Urothelium cell line (cell line): Measurements from ENCODE around the gene CFAP46.
A peak's percentile ranks its signal among the peaks of the same experiment; 100 is the strongest.
"Not testable (repeated sequence)": the region's sequence is repeated elsewhere in the genome, so short reads cannot be mapped to it uniquely, and the experiment has no call there.

Source experiments
- DNase-seq: peaks from one replicate; pipeline ENCODE4 v3.0.0; 2011; ENCODE audit warnings: low spot score, mixed read lengths
- FAIRE-seq: peaks from 2 replicates; lab custom pipeline; 2011; peaks lifted over from hg19 to GRCh38; lab: Jason Lieb, UNC

CFAP46 gene

GRCh38 chr10:132783165-132783939 is 159.0 kb downstream of the CFAP46 start:
- DNase-seq: no peak

DNA sequence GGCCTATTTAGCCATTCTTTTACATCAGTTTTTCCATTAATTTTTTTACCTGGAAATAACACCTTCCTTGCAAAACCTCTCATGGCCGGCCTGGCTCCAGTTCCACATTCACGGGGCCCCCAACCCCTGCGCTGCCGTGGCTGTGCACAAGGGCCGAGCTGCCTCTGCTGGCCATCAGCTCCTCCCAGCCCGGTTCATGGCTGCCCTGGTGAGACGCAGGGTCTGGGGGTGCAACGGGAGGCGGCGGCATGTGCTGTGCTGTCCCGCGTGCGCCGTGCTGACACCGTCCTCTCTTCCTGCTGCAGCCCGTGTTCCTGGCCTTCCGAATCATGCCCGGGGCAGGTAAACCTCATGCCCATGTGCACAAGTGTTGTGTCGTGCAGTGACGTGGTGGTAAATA is 160.8 kb downstream of the CFAP46 start:
- FAIRE-seq (no peak), DNase-seq (no peak)

More at GRCh38 chr10:132783165-132783939, 159.0 kb downstream of the CFAP46 start:
- FAIRE-seq: no peak

DNA sequence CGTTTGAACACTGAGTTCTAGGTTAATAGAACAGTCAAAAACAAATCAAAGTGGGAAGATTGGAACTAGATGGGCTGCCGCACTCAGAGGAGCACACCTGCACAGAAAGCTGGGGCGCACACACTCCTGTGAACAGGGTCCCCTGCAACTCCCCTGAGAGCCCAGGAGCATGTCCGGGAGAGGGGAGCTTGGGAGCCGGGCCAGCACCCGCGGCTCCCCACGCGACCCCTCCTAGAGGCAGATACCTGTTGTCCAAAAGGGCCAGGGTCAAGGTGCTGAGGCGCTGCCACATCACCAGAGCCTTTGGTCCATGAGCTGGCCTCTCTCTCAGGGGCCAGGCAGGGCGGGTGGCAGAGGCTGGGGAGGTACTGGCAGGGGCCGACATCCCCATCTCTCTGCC is 162.0 kb downstream of the CFAP46 start:
- DNase-seq (no peak), FAIRE-seq (no peak)

- DNase-seq (no peak), FAIRE-seq (no peak)
Measured at GRCh38 chr10:132779549-132780294, 162.6 kb downstream of the CFAP46 start.

DNA sequence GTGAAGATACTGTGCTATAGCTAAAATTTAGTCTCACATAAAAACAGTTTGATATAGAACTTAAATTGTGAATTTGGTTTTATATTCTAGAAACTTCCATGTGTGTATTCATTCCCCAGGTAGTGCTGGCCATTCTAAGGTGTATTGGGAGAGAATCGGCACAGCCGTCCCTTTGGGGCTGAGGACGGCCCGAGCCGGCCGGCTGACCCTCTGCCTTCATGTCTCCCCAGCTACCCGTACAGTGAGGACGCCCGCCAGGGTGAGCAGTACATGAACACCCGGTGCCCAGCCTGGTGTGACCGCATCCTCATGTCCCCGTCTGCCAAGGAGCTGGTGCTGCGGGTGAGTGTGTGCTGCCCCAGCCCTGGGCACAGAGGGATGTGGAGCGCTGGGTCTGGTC is 164.9 kb downstream of the CFAP46 start:
- FAIRE-seq (no peak), DNase-seq (no peak)

- FAIRE-seq: no peak
- no peak for DNase-seq
Measured at GRCh38 chr10:132776821-132777220, 165.5 kb downstream of the CFAP46 start.

- FAIRE-seq: no peak
- no peak for DNase-seq
Measured at GRCh38 chr10:132776186-132776585, 166.2 kb downstream of the CFAP46 start.

- DNase-seq (no peak), FAIRE-seq (peak; percentile 94)
Measured at GRCh38 chr10:132774902-132775863, 167.2 kb downstream of the CFAP46 start.

DNA sequence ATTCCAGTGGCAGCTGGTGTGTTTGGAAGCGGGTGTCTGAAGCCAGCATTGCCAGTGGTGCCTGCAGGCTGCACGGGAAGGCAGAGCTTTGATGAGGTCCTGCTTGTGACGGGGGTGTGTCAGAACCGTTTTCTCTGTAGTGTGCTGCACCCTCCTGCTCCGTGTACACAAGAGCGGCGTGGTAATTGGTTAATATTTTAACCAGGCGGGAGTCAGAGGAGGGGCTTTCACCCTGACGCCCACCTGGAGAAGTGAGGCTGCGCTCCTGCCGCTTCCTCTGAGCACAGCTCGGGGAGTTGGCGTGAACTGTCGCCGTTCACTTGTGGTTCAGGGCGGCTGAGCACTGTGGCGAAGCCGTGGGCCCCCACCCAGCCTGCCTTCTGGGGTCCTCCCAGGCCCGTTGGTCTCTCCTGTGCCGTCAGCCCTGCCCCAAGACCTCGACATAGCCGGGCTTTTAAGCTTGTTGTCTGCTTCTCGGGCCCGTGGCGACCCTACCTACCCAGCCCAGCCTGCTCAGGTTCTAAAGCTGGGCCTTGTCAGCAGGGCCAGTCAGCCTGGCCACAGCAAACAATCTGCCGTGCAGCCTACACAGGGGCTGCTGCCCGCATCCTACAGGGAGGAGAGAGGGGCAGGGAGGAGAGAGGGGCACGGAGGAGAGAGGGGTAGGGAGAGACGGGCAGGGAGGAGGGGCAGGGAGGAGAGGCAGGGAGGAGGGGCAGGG is 168.0 kb downstream of the CFAP46 start:
- DNase-seq: no peak
- FAIRE-seq: no peak

- not testable (repeated sequence) for FAIRE-seq, DNase-seq
Measured at GRCh38 chr10:132772816-132773215, 169.6 kb downstream of the CFAP46 start.

- DNase-seq (no peak), FAIRE-seq (no peak)
Measured at GRCh38 chr10:132770061-132771021, 172.0 kb downstream of the CFAP46 start.

GRCh38 chr10:132768346-132769248 is 173.8 kb downstream of the CFAP46 start:
- FAIRE-seq (no peak), DNase-seq (no peak)

GRCh38 chr10:132766291-132766690 is 176.1 kb downstream of the CFAP46 start:
- DNase-seq (no peak), FAIRE-seq (no peak)

DNA sequence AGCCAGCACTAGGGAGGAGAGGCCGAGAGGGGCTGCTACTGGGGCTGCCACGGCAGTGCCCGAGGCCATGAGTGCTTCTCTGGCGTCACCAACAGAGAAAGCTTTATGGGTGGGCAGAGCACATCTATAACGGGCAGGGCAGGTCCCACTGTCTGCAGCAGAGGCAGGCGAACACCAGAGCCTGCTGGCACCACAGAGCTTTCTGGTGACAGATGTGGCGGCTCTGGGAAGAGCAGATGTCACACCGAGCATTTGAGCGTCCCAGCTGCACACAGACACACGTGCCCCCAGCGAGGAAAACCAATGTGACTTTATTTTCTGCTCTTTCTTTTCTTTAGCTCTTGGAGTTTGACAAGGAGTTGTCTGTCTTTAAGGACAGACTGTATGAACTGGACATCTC is 176.9 kb downstream of the CFAP46 start:
- FAIRE-seq: no peak
- no peak for DNase-seq

- DNase-seq (no peak), FAIRE-seq (no peak)
Measured at GRCh38 chr10:132764108-132764507, 178.3 kb downstream of the CFAP46 start.

DNA sequence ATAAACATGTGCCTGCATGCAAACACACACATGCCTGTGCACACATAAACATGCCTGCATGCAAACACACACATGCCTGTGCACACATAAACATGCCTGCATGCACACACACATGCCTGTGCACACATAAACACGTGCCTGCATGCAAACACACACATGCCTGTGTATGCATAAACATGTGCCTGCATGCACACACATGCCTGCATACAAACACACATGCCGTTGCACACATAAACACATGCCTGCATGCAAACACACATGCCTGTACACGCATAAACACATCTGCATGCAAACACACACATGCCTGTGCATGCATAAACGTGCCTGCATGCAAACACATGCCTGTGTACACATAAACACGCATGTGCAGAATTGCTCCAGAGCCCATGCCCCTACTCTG is 178.8 kb downstream of the CFAP46 start:
- FAIRE-seq: peak; percentile 92
- DNase-seq: no peak

- FAIRE-seq (no peak), DNase-seq (no peak)
Measured at GRCh38 chr10:132762267-132762666, 180.1 kb downstream of the CFAP46 start.

- FAIRE-seq: no peak
- no peak for DNase-seq
Measured at GRCh38 chr10:132761395-132762060, 180.8 kb downstream of the CFAP46 start.
